Glutamatergic neuron (in vitro differentiated cells): ENCODE data around the gene C16orf82. TPM values are rescaled to one million over a fixed set of nuclear protein-coding genes. Genes with fewer than 3 reads are reported as not detected.

Experiments used
- DNase-seq: peaks from one replicate; pipeline ENCODE4 v3.0.0; 2022
- H3K27ac Mint-ChIP-seq: one replicate; pipeline ENCODE4 v1.8.0; 2020; ENCODE audit warnings: mild to moderate bottlenecking, mixed read lengths, inconsistent platforms; ENCODE audit not compliant: unreplicated experiment
- H3K27me3 Mint-ChIP-seq: one replicate; pipeline ENCODE4 v1.8.0; 2020; ENCODE audit warnings: mild to moderate bottlenecking, moderate library complexity, mixed read lengths, inconsistent platforms; ENCODE audit not compliant: unreplicated experiment
- H3K36me3 Mint-ChIP-seq: one replicate; pipeline ENCODE4 v1.8.0; 2020; ENCODE audit warnings: mild to moderate bottlenecking, mixed read lengths, inconsistent platforms; ENCODE audit not compliant: unreplicated experiment
- H3K4me1 Mint-ChIP-seq: one replicate; pipeline ENCODE4 v1.8.0; 2020; ENCODE audit warnings: mild to moderate bottlenecking, low read depth, mixed read lengths, inconsistent platforms; ENCODE audit not compliant: unreplicated experiment
- H3K4me3 Mint-ChIP-seq: one replicate; pipeline ENCODE4 v1.8.0; 2020; ENCODE audit warnings: mild to moderate bottlenecking, mixed read lengths, inconsistent platforms; ENCODE audit not compliant: unreplicated experiment
- H3K9me3 Mint-ChIP-seq: one replicate; pipeline ENCODE4 v1.8.0; 2020; ENCODE audit warnings: mild to moderate bottlenecking, moderate library complexity, mixed read lengths, inconsistent platforms; ENCODE audit not compliant: unreplicated experiment
- total RNA-seq: library from RNA; stranded (reverse); fragmentation: NEBNext Ultra II Directional; extraction: Animal tissue kit (Norgen Biotek cat#: 25700); gene quantifications from one replicate; pipeline ENCODE4 v1.2.1, GENCODE V29; 2021; ENCODE audit not compliant: unreplicated experiment
- TF ChIP-seq, protein P1 (sequence below): fragments of 200-600 bp; sonication (generic); IDR thresholded peaks from one replicate; pipeline ENCODE4 v1.5.0; 2021; ENCODE audit not compliant: partially characterized antibody, unreplicated experiment

The C16orf82 gene
- total RNA-seq, 1 donor from 2014 or later, result not detected

DNA sequence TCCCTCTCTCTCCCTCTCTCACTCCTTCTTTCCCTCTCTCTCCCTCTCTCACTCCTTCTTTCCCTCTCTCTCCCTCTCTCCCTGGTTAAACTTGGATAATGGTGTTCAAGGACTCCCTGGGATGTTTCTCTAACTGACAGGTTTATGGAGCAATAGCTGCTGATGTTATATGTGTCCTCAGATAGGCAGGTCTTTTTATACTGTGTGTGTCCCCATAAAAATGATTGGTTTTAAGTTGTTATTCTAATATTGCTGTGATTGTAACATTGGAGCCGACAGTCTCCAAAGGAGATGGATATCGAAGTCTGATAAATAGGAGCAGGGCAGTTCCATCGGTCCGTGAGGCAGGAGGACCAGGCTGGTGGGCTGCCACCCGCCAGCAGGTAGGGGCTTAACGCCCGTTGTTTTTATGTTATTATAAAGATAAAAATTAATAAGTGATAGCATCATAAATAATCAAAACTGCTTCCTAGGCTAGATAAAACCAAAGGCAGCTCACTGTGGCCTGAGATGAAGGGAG lies 38.1 kb upstream of the C16orf82 start:
- H3K9me3 Mint-ChIP-seq, result peaks cover 4% of the 10 kb centered on the region
- DNase-seq, result no peak
- H3K36me3 Mint-ChIP-seq, result no peaks in the 10 kb centered on the region
- no peaks in the 10 kb centered on the region for H3K4me1 Mint-ChIP-seq
- no peak overlapping the region for H3K4me3 Mint-ChIP-seq
- TF ChIP-seq, protein P1, sequence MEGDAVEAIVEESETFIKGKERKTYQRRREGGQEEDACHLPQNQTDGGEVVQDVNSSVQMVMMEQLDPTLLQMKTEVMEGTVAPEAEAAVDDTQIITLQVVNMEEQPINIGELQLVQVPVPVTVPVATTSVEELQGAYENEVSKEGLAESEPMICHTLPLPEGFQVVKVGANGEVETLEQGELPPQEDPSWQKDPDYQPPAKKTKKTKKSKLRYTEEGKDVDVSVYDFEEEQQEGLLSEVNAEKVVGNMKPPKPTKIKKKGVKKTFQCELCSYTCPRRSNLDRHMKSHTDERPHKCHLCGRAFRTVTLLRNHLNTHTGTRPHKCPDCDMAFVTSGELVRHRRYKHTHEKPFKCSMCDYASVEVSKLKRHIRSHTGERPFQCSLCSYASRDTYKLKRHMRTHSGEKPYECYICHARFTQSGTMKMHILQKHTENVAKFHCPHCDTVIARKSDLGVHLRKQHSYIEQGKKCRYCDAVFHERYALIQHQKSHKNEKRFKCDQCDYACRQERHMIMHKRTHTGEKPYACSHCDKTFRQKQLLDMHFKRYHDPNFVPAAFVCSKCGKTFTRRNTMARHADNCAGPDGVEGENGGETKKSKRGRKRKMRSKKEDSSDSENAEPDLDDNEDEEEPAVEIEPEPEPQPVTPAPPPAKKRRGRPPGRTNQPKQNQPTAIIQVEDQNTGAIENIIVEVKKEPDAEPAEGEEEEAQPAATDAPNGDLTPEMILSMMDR, result no peak
- no peak overlapping the region for H3K27ac Mint-ChIP-seq
- no peaks in the 10 kb centered on the region for H3K27me3 Mint-ChIP-seq

DNA sequence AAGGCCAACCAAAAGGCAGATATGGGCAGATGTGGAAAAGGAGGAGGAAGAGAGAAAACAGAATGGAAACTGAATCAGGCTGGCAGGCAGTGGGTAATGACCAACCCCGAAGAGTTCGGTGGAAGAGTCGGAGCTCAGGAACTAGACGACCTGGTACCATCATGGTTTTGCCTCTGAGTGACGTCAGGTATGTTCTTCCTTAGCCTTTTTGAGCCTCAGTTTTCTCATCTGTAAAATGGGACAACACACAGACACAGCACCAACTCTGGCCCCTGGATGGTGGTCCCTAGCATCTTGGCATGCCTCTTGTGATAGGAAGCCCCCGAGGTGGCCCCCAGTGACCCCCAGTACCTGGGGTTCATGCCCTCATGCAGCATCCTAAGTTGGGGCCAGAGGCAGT lies 37.2 kb upstream of the C16orf82 start:
- Mint-ChIP-seq H3K36me3 (no peaks in the 10 kb centered on the region), H3K9me3 (peaks cover 4% of the 10 kb centered on the region), H3K27ac (no peak overlapping the region), H3K4me3 (no peak overlapping the region), H3K4me1 (no peaks in the 10 kb centered on the region), H3K27me3 (no peaks in the 10 kb centered on the region)
- TF ChIP-seq, protein P1, result no peak
- DNase-seq, result no peak

DNA sequence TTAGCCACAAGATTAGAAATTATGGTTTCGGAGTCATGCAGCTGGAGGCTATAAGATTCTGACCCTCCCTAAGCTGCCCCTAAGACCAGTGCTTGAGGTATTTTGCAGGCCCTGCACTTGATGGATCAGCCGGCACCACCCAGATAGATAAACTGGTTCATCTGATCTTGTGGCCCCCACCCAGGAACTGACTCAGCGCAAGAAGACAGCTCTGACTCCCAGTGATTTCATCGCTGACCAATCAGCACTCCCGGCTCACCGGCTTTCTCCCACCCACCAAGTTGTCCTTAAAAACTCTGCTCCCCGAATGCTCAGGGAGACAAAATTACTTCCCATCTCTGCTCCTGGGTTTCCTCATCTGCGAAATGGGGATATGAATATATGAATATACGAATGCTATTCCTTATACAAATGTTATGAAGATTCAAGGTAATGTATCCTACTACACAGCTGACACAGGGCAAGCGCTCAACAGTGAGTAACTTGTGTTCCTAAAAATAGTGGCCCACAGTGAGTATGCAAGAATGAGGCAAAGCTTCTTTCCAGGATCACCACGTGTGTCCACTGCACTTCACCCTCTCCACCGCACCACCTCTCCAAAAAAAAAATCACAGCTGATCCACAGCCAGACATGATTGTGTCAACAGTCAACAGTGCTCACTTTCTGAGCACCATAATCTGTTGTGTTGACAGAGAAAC lies 33.3 kb upstream of the C16orf82 start:
- TF ChIP-seq, protein P1, result no peak
- no peak for DNase-seq
- H3K27me3 Mint-ChIP-seq, result peaks cover 3% of the 10 kb centered on the region
- peaks cover 4% of the 10 kb centered on the region for H3K9me3 Mint-ChIP-seq
- H3K4me3 Mint-ChIP-seq, result no peak overlapping the region
- no peak overlapping the region for H3K27ac Mint-ChIP-seq
- H3K36me3 Mint-ChIP-seq, result no peaks in the 10 kb centered on the region
- no peaks in the 10 kb centered on the region for H3K4me1 Mint-ChIP-seq

DNA sequence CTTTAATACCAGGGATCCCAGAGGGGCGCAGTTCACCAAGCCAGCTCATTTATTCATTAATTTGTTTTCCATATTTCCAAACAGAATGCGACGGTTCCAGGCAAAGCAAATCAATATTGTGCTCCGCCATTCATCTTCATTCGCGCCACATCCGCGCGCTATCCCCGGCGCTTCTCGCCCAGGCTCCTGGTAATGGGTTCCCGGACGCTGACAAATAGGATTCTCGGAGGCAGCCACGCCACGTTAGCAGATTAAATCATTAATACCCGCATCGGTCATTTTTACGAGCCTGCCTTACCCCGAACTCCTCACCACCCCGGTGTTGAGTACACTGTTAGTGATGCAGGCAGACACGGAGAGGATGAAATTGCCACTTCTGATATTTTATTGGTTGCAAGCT lies 26.0 kb upstream of the C16orf82 start:
- TF ChIP-seq, protein P1, result no peak
- no peak overlapping the region for H3K4me3 Mint-ChIP-seq
- DNase-seq, result no peak
- no peaks in the 10 kb centered on the region for H3K27me3 Mint-ChIP-seq
- H3K4me1 Mint-ChIP-seq, result no peaks in the 10 kb centered on the region
- no peak overlapping the region for H3K27ac Mint-ChIP-seq
- H3K36me3 Mint-ChIP-seq, result no peaks in the 10 kb centered on the region
- no peaks in the 10 kb centered on the region for H3K9me3 Mint-ChIP-seq

DNA sequence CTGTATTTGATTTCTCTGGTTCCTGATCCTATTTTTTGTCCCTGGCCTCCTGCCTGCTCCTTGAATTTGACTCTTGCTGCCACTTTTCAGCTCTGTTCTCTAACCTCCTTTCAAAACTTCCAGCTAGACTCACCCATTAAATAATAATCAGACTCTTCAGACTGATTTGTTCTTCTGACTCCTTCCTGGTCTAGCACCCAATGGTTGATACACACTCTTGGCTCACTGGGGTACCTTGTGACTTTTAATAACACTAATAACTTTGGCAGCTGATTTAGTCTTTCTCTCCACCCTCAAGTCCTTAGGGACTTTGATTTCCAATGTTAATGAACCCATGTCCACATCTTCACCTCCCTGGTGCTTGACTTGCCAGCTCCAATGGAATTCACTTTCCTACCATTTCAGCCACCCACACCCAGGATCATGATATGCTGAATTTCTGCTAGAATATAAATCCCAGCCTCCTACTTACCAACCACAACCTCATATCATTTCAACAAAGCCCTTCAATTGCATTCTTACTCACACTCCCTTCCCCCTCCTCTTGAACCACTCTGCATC lies 19.7 kb upstream of the C16orf82 start:
- Mint-ChIP-seq H3K9me3 (no peaks in the 10 kb centered on the region), H3K4me1 (no peaks in the 10 kb centered on the region), H3K27me3 (peaks cover 2% of the 10 kb centered on the region), H3K36me3 (no peaks in the 10 kb centered on the region), H3K27ac (no peak overlapping the region), H3K4me3 (no peak overlapping the region)
- TF ChIP-seq, protein P1, result no peak
- no peak for DNase-seq
